CD8-positive, alpha-beta memory T cell (primary cell): ENCODE measurements around the gene ARHGAP9. TPM values are rescaled to one million over a fixed set of nuclear protein-coding genes. Genes with fewer than 3 reads are reported as not detected.
"Not testable (repeated sequence)": the region's sequence is repeated elsewhere in the genome, so short reads cannot be mapped to it uniquely, and the experiment has no call there.

Source experiments
- CTCF ChIA-PET: fragments of 350-600 bp; sonication (Branson Sonifier 250); formaldehyde crosslinking; loops from one replicate; lab custom pipeline; 2021; ENCODE audit warnings: antibody characterized with exemption; lab: Charles Lee
- POLR2A ChIA-PET: fragments of 350-600 bp; sonication (Branson Sonifier 250); formaldehyde crosslinking; loops from one replicate; lab custom pipeline; 2021; ENCODE audit warnings: antibody characterized with exemption; lab: Charles Lee
- DNase-seq, 5 donors: peaks; one replicate each; pipeline versions ENCODE4 v3.0.0 to v3.0.0-alpha.2; 2020 to 2022; ENCODE audit warnings: mixed read lengths in 1 of 5
- H3K27ac ChIP-seq: one replicate; pipeline ENCODE4 v1.7.0; 2013; ENCODE audit warnings: low read depth, mild to moderate bottlenecking, low read length, moderate library complexity
- H3K27me3 ChIP-seq: 2 replicates; pipeline ENCODE4 v1.7.0; 2013; ENCODE audit warnings: low read length, mild to moderate bottlenecking; ENCODE audit not compliant: insufficient read depth, poor library complexity, severe bottlenecking
- H3K36me3 ChIP-seq: 2 replicates; pipeline ENCODE4 v1.7.0; 2013; ENCODE audit warnings: mild to moderate bottlenecking, low read length, moderate library complexity; ENCODE audit not compliant: insufficient read depth
- H3K4me1 ChIP-seq: 2 replicates; pipeline ENCODE4 v1.7.0; 2013; ENCODE audit warnings: mild to moderate bottlenecking, low read length, moderate library complexity; ENCODE audit not compliant: insufficient read depth
- H3K4me3 ChIP-seq: 2 replicates; pipeline ENCODE4 v1.7.0; 2013; ENCODE audit warnings: mild to moderate bottlenecking, low read length
- H3K9me3 ChIP-seq: 2 replicates; pipeline ENCODE4 v1.7.0; 2013; ENCODE audit warnings: mild to moderate bottlenecking, low read length
- H3K27ac Mint-ChIP-seq, 8 donors: one replicate each; pipeline ENCODE4 v1.8.0; 2020 to 2021; ENCODE audit warnings: mixed read lengths in 8 of 8, mild to moderate bottlenecking in 6 of 8, inconsistent platforms in 3 of 8, moderate library complexity in 3 of 8
- H3K27me3 Mint-ChIP-seq, 2 donors: one replicate each; pipeline ENCODE4 v1.8.0; 2020 to 2021; ENCODE audit warnings: mixed read lengths in 2 of 2, mild to moderate bottlenecking in 1 of 2, moderate library complexity in 1 of 2
- H3K36me3 Mint-ChIP-seq, 3 donors: one replicate each; pipeline ENCODE4 v1.8.0; 2020 to 2021; ENCODE audit warnings: mixed read lengths in 3 of 3, inconsistent platforms in 1 of 3, mild to moderate bottlenecking in 1 of 3
- H3K4me1 Mint-ChIP-seq, 3 donors: one replicate each; pipeline ENCODE4 v1.8.0; 2020 to 2021; ENCODE audit warnings: mixed read lengths in 3 of 3, inconsistent platforms in 1 of 3, mild to moderate bottlenecking in 1 of 3
- H3K4me3 Mint-ChIP-seq, 7 donors: one replicate each; pipeline ENCODE4 v1.8.0; 2020 to 2021; ENCODE audit warnings: mixed read lengths in 7 of 7, mild to moderate bottlenecking in 6 of 7, moderate library complexity in 4 of 7, inconsistent platforms in 2 of 7
- H3K9me3 Mint-ChIP-seq, 5 donors: one replicate each; pipeline ENCODE4 v1.8.0; 2020 to 2022; ENCODE audit warnings: mixed read lengths in 5 of 5, mild to moderate bottlenecking in 3 of 5, moderate library complexity in 2 of 5, inconsistent platforms in 1 of 5
- polyA plus RNA-seq: library from polyadenylated mRNA; unstranded; fragments of 300-500 nt; fragmentation: Illumina TruSeq; gene quantifications from one replicate; pipeline ENCODE4 v1.2.3, GENCODE V29; 2021
- total RNA-seq, 2 experiments: library from RNA; stranded (reverse); gene quantifications; one replicate each; pipeline ENCODE4 v1.2.3, GENCODE V29; 2021

Gene ARHGAP9
- total and polyA plus RNA-seq, 3 experiments from 2014 or later: 116 to 181 (median 121) TPM

DNA sequence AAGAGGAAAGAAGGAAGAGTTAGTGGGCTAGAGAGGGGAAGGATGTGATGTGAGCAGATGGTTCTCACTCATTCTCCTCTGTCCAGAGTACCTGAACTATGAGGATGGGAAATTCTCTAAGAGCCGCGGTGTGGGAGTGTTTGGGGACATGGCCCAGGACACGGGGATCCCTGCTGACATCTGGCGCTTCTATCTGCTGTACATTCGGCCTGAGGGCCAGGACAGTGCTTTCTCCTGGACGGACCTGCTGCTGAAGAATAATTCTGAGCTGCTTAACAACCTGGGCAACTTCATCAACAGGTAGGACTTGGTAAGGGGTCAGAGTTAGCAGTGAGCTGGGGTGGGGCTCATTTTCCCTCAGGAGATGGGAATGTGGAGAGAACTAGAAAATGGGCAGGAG lies 33.0 kb upstream of the ARHGAP9 start:
- Mint-ChIP-seq H3K4me1 (peaks cover 2 to 9% (median 5%) of the 10 kb centered on the region in 3 donors), H3K27me3 (no peaks in the 10 kb centered on the region), H3K36me3 (peaks cover 8 to 81% (median 21%) of the 10 kb centered on the region in 3 donors), H3K27ac (peak overlapping the region in 7 of 8 donors; percentile 47 to 93 (median 69)), H3K4me3 (no peak overlapping the region), H3K9me3 (no peaks in the 10 kb centered on the region)
- CTCF ChIA-PET: no interaction called here
- Histone ChIP-seq H3K27me3 (no peaks in the 10 kb centered on the region), H3K36me3 (peaks cover 54% of the 10 kb centered on the region), H3K9me3 (no peaks in the 10 kb centered on the region), H3K4me3 (no peak overlapping the region), H3K4me1 (no peaks in the 10 kb centered on the region), H3K27ac (no peak overlapping the region)
- DNase-seq: no peak
- POLR2A ChIA-PET: no interaction called here

- Mint-ChIP-seq H3K36me3 (peaks cover 8 to 72% (median 21%) of the 10 kb centered on the region in 3 donors), H3K9me3 (no peaks in the 10 kb centered on the region), H3K4me1 (peaks cover 0 to 6% (median 0%) of the 10 kb centered on the region in 3 donors), H3K27ac (peak overlapping the region in 5 of 8 donors; percentile 31 to 93 (median 64)), H3K4me3 (no peak overlapping the region), H3K27me3 (no peaks in the 10 kb centered on the region)
- H3K4me1 ChIP-seq: no peaks in the 10 kb centered on the region
- peaks cover 47% of the 10 kb centered on the region for H3K36me3 ChIP-seq
- H3K27ac ChIP-seq: no peak overlapping the region
- no peaks in the 10 kb centered on the region for H3K9me3 ChIP-seq
- peak in 1 of 5 donors; percentile 18 for DNase-seq
- CTCF ChIA-PET: interaction anchor here (1.3 kb wide), 1 partner anchor 49 kb away, joined by 3 read pairs; no protein-coding TSS in a partner anchor
- POLR2A ChIA-PET: interaction anchor here (0.8 kb wide), 1 partner anchor 35 kb away, joined by 7 read pairs; no protein-coding TSS in a partner anchor
- no peaks in the 10 kb centered on the region for H3K27me3 ChIP-seq
- H3K4me3 ChIP-seq: no peak overlapping the region
Observed at GRCh38 chr12:57511588-57512325, 32.1 kb upstream of the ARHGAP9 start.

DNA sequence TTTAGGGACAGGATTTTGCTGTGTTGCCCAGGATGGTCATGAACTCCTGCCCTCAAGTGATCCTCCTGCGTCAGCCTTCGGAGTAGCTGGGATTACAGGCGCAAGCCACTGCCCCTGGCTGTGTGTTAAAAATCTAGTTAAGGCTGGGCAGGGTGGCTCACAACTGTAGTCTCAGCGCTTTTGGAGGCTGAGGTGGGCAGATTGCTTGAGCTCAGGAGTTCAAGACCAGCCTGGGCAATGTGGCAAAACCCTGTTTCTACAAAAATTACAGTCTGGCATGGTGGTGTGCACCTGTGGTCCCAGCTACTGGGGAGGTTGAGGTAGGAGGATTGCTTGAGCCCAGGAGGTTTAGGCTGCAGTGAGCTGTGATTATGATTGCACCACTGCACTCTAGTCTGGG lies 31.5 kb upstream of the ARHGAP9 start:
- DNase-seq: peak in 1 of 5 donors; percentile 25
- Histone ChIP-seq H3K27me3 (no peaks in the 10 kb centered on the region), H3K4me1 (no peaks in the 10 kb centered on the region), H3K4me3 (no peak overlapping the region), H3K27ac (no peak overlapping the region), H3K36me3 (peaks cover 45% of the 10 kb centered on the region), H3K9me3 (no peaks in the 10 kb centered on the region)
- ChIA-PET POLR2A (interaction anchor here (0.8 kb wide), 1 partner anchor 34 kb away, joined by 7 read pairs; no protein-coding TSS in a partner anchor), CTCF (interaction anchor here (1.3 kb wide), 1 partner anchor 48 kb away, joined by 3 read pairs; no protein-coding TSS in a partner anchor)
- H3K4me1 Mint-ChIP-seq: peaks cover 0 to 6% (median 0%) of the 10 kb centered on the region in 3 donors
- H3K27me3 Mint-ChIP-seq: no peaks in the 10 kb centered on the region
- H3K27ac Mint-ChIP-seq: peak overlapping the region in 1 of 8 donors; percentile 26
- no peaks in the 10 kb centered on the region for H3K9me3 Mint-ChIP-seq
- H3K4me3 Mint-ChIP-seq: no peak overlapping the region
- H3K36me3 Mint-ChIP-seq: peaks cover 8 to 68% (median 20%) of the 10 kb centered on the region in 3 donors

GRCh38 chr12:57507796-57508195 lies 28.1 kb upstream of the ARHGAP9 start:
- H3K4me1 ChIP-seq, DNase-seq, H3K4me3 ChIP-seq, H3K9me3 Mint-ChIP-seq, H3K27ac ChIP-seq, POLR2A ChIA-PET, H3K27ac Mint-ChIP-seq, H3K27me3 Mint-ChIP-seq, CTCF ChIA-PET, H3K4me3 Mint-ChIP-seq, H3K4me1 Mint-ChIP-seq, H3K9me3 ChIP-seq, H3K27me3 ChIP-seq: not testable (repeated sequence)
- H3K36me3 ChIP-seq: peaks cover 35% of the 10 kb centered on the region
- H3K36me3 Mint-ChIP-seq: peaks cover 7 to 66% (median 21%) of the 10 kb centered on the region in 3 donors

DNA sequence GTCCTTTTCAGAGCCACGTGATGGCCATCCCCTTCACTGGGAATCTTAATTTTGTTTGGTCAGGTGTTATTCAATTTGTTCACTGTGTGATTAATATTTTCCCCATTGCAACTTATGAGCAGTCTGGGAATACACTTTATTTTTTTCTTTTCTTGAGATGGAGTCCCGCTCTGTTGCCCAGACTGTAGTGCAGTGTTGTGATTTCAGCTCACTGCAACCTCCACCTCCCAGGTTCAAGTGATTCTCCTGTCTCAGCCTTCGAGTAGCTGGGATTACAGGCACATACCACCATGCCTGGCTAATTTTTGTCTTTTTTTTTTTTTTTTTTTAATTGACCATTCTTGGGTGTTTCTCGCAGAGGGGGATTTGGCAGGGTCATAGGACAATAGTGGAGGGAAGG lies 26.9 kb upstream of the ARHGAP9 start:
- H3K27ac Mint-ChIP-seq, H3K27ac ChIP-seq, POLR2A ChIA-PET, H3K9me3 Mint-ChIP-seq, H3K9me3 ChIP-seq, H3K4me1 ChIP-seq, DNase-seq, H3K4me3 ChIP-seq, H3K27me3 ChIP-seq, H3K4me3 Mint-ChIP-seq, H3K4me1 Mint-ChIP-seq, H3K27me3 Mint-ChIP-seq, CTCF ChIA-PET: not testable (repeated sequence)
- H3K36me3 Mint-ChIP-seq: peaks cover 0 to 61% (median 16%) of the 10 kb centered on the region in 3 donors
- peaks cover 25% of the 10 kb centered on the region for H3K36me3 ChIP-seq

GRCh38 chr12:57502311-57502969 lies 22.8 kb upstream of the ARHGAP9 start:
- H3K9me3 ChIP-seq, H3K9me3 Mint-ChIP-seq, H3K27ac Mint-ChIP-seq, H3K4me1 Mint-ChIP-seq, DNase-seq, POLR2A ChIA-PET, H3K4me1 ChIP-seq, H3K27ac ChIP-seq, CTCF ChIA-PET, H3K27me3 ChIP-seq, H3K4me3 Mint-ChIP-seq, H3K4me3 ChIP-seq, H3K27me3 Mint-ChIP-seq: not testable (repeated sequence)
- peaks cover 49% of the 10 kb centered on the region for H3K36me3 ChIP-seq
- peaks cover 12 to 74% (median 28%) of the 10 kb centered on the region in 3 donors for H3K36me3 Mint-ChIP-seq

- H3K27me3 ChIP-seq: no peaks in the 10 kb centered on the region
- peaks cover 14 to 81% (median 33%) of the 10 kb centered on the region in 3 donors for H3K36me3 Mint-ChIP-seq
- H3K27ac ChIP-seq: no peak overlapping the region
- no peaks in the 10 kb centered on the region for H3K9me3 ChIP-seq
- H3K4me1 Mint-ChIP-seq: peaks cover 0 to 5% (median 0%) of the 10 kb centered on the region in 3 donors
- ChIA-PET CTCF (interaction anchor here (1.1 to 1.4 kb wide), 2 partner anchors 42 to 405 kb away, joined by 3 read pairs; no protein-coding TSS in a partner anchor), POLR2A (no interaction called here)
- H3K4me3 Mint-ChIP-seq: no peak overlapping the region
- H3K27ac Mint-ChIP-seq: peak overlapping the region in 3 of 8 donors; percentile 36 to 68 (median 53)
- H3K27me3 Mint-ChIP-seq: peaks cover 0 to 2% of the 10 kb centered on the region in 2 donors
- H3K36me3 ChIP-seq: peaks cover 47% of the 10 kb centered on the region
- H3K9me3 Mint-ChIP-seq: no peaks in the 10 kb centered on the region
- H3K4me1 ChIP-seq: no peaks in the 10 kb centered on the region
- H3K4me3 ChIP-seq: no peak overlapping the region
- DNase-seq: no peak
Observed at GRCh38 chr12:57500213-57500612, 20.5 kb upstream of the ARHGAP9 start.

GRCh38 chr12:57498571-57498970 lies 18.9 kb upstream of the ARHGAP9 start:
- Histone ChIP-seq H3K4me1 (no peaks in the 10 kb centered on the region), H3K4me3 (no peak overlapping the region), H3K36me3 (peaks cover 40% of the 10 kb centered on the region), H3K27ac (no peak overlapping the region), H3K27me3 (no peaks in the 10 kb centered on the region), H3K9me3 (no peaks in the 10 kb centered on the region)
- Mint-ChIP-seq H3K9me3 (no peaks in the 10 kb centered on the region), H3K4me3 (no peak overlapping the region), H3K4me1 (peaks cover 0 to 5% (median 0%) of the 10 kb centered on the region in 3 donors), H3K27ac (peak overlapping the region in 2 of 8 donors; percentile 48 to 63), H3K36me3 (peaks cover 14 to 77% (median 27%) of the 10 kb centered on the region in 3 donors), H3K27me3 (peaks cover 0 to 2% of the 10 kb centered on the region in 2 donors)
- CTCF ChIA-PET: no interaction called here
- no peak for DNase-seq
- POLR2A ChIA-PET: no interaction called here
